ENCODE data around the gene PLOD1.

DNA sequence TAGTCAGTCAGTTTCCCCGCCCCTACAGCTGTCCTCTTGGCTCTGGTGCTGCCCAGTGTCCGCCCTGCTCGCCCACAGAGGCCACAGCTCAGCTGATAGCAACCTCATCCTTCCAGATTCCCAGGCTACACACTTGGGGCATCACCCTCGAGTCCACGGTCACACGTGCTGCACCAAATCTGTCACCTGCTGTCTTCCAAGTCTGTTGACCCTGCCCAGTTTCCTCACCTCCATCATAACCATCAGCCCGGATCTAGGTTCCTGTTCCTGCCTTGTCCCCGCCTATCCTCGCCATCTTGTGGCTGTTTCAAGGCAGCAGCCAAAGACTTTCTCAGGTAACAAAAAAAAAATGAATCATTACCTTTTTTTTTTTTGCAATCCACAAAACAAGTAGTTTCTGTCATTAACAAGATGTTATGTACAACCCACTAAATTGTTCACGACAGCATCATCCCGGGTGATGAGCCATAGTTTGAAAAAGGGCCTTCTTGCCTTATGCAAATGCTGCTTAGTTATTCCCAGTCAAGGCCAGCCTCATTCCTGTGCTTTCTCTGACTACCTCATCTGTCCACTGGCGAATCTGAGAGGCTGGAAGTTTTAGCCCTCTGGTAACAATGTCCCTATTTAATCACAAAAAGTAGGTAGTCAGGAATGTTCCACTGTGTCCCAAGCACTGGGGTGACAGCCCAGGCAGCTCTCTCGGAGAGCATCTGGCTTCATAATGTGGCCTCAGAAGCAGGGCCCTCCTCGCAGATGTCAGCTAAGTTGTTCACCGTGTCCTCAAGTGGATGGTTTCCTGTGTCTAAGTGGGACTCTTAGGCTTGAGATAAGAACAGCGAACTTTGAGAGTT, 79.8 kb downstream of the PLOD1 start:
- TF ChIP-seq SP1 (CRISPR knock-in tag; conservative IDR thresholded peaks at IDR 0.05) (no peak), JUN (CRISPR knock-in tag; IDR thresholded peaks at IDR 0.05) (no peak), ZNF219 (CRISPR knock-in tag; IDR thresholded peaks at IDR 0.05; ENCODE audit: borderline replicate concordance) (no peak), ESRRA (CRISPR knock-in tag; IDR thresholded peaks at IDR 0.05; ENCODE audit: borderline replicate concordance) (no peak), NR1H2 (CRISPR knock-in tag; IDR thresholded peaks at IDR 0.05) (no peak)
- TF ChIP-seq, protein P1, sequence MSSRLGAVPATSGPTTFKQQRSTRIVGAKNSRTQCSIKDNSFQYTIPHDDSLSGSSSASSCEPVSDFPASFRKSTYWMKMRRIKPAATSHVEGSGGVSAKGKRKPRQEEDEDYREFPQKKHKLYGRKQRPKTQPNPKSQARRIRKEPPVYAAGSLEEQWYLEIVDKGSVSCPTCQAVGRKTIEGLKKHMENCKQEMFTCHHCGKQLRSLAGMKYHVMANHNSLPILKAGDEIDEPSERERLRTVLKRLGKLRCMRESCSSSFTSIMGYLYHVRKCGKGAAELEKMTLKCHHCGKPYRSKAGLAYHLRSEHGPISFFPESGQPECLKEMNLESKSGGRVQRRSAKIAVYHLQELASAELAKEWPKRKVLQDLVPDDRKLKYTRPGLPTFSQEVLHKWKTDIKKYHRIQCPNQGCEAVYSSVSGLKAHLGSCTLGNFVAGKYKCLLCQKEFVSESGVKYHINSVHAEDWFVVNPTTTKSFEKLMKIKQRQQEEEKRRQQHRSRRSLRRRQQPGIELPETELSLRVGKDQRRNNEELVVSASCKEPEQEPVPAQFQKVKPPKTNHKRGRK (CRISPR knock-in tag; IDR thresholded peaks at IDR 0.05; ENCODE audit: borderline replicate concordance) = no peak
- TF ChIP-seq, protein P2, sequence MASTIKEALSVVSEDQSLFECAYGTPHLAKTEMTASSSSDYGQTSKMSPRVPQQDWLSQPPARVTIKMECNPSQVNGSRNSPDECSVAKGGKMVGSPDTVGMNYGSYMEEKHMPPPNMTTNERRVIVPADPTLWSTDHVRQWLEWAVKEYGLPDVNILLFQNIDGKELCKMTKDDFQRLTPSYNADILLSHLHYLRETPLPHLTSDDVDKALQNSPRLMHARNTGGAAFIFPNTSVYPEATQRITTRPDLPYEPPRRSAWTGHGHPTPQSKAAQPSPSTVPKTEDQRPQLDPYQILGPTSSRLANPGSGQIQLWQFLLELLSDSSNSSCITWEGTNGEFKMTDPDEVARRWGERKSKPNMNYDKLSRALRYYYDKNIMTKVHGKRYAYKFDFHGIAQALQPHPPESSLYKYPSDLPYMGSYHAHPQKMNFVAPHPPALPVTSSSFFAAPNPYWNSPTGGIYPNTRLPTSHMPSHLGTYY (CRISPR knock-in tag; IDR thresholded peaks at IDR 0.05) = no peak

Measured in WTC11 (cell line).